Esophagus squamous epithelium (tissue), 5 donors: Measurements from ENCODE around the gene SEMA6B. TPM values are rescaled to one million over a fixed set of nuclear protein-coding genes. Genes with fewer than 3 reads are reported as not detected.

ENCODE experiments used
- DNase-seq: peaks from one replicate; lab custom pipeline; 2025; lab: John Stamatoyannopoulos, UW
- H3K27ac ChIP-seq, 4 donors: fragments of 200-600 bp; sonication (generic); one replicate each; pipeline ENCODE4 v1.5.1; 2016 to 2019; ENCODE audit warnings: mild to moderate bottlenecking in 1 of 4
- H3K27me3 ChIP-seq, 4 donors: fragments of 200-600 bp; sonication (generic); 1 replicate in 3 of 4; 2 replicates in 1 of 4; pipeline versions ENCODE4 v1.5.1 to v1.6.0; 2017 to 2021; ENCODE audit warnings: antibody characterized with exemption in 1 of 4
- H3K36me3 ChIP-seq, 3 donors: fragments of 200-600 bp; sonication (generic); one replicate each; pipeline ENCODE4 v1.5.1; 2016 to 2019
- H3K4me1 ChIP-seq, 3 donors: fragments of 200-600 bp; sonication (generic); one replicate each; pipeline ENCODE4 v1.5.1; 2017 to 2019
- H3K4me3 ChIP-seq, 4 donors: fragments of 200-600 bp; sonication (generic); 1 replicate in 3 of 4; 2 replicates in 1 of 4; pipeline ENCODE4 v1.5.1; 2016 to 2019; ENCODE audit warnings: mild to moderate bottlenecking in 2 of 4, moderate library complexity in 1 of 4
- H3K9me3 ChIP-seq, 3 donors: fragments of 200-600 bp; sonication (generic); one replicate each; pipeline ENCODE4 v1.5.1; 2016 to 2019
- POLR2A ChIP-seq, 4 donors: fragments of 450-650 bp; IDR thresholded peaks; one replicate each; pipeline ENCODE4 v1.6.1; 2017; ENCODE audit warnings: antibody characterized with exemption in 4 of 4, mild to moderate bottlenecking in 4 of 4, moderate library complexity in 3 of 4
- WGBS, 2 donors: methylation state at CpG; one replicate each; pipeline ENCODE4 v1.1.5; 2018; 5-methylcytosine and 5-hydroxymethylcytosine counted together
- intact Hi-C: fragments of 100-400 bp; cut with DNase I; formaldehyde crosslinking; loops from one replicate; pipeline ENCODE4 v1.15.0; 2022
- total RNA-seq, 4 donors: library from RNA; depleted of rRNA; stranded (reverse); fragments of >200 nt; gene quantifications; one replicate each; pipeline ENCODE4 v1.1.0, GENCODE V29; 2016
- TF ChIP-seq, protein P1 (sequence below), 6 experiments: fragments of 450-650 bp in 4 of 6; fragments of 200-600 bp in 2 of 6; sonication (generic) in 2 of 6; IDR thresholded peaks; one replicate each; pipeline ENCODE4 v1.5.1; 2016 to 2019; ENCODE audit warnings: antibody characterized with exemption in 6 of 6, mild to moderate bottlenecking in 4 of 6, moderate library complexity in 4 of 6
- donor health status: DM: yes; HTN: yes; CAD: no.

Gene SEMA6B
- total RNA-seq, 4 donors from 2014 or later = 0.61 to 4.3 (median 1.8) TPM

DNA sequence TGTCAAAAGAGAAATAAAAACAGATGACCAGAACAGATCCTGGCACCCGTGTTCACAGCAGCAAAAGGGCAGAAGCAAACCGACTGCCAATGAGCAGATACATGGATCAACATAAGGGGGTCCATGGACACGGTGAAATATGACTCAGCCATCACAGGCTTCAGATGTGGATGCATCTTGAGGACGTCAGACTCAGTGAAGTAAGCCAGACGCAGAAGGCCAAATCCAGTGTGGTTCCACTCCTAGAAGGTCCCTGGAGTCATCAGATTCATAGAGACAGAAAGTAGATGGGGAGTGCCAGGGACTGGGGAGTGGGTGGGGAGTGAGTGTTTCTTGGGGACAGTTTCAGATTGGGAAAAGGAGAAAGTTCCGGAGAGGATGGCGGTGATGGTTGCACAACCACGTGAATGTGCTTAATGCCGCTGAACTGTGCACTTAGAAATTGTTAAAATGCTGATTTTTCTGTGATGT is 28.8 kb upstream of the SEMA6B start:
- DNase-seq = no peak
- no peaks in the 10 kb centered on the region for H3K36me3 ChIP-seq
- H3K4me3 ChIP-seq = no peak overlapping the region
- no peak overlapping the region for H3K27ac ChIP-seq
- WGBS, 2 donors = 38 to 61% methylated on average over 9 of the region's 9 CpGs
- intact Hi-C loops = no loop called here
- H3K27me3 ChIP-seq = peaks cover 0 to 75% (median 14%) of the 10 kb centered on the region in 4 donors
- peaks cover 9 to 24% (median 13%) of the 10 kb centered on the region in 3 donors for H3K4me1 ChIP-seq
- H3K9me3 ChIP-seq = no peaks in the 10 kb centered on the region
- TF ChIP-seq POLR2A (IDR thresholded peaks at IDR 0.05) = no peak
- TF ChIP-seq, protein P1, sequence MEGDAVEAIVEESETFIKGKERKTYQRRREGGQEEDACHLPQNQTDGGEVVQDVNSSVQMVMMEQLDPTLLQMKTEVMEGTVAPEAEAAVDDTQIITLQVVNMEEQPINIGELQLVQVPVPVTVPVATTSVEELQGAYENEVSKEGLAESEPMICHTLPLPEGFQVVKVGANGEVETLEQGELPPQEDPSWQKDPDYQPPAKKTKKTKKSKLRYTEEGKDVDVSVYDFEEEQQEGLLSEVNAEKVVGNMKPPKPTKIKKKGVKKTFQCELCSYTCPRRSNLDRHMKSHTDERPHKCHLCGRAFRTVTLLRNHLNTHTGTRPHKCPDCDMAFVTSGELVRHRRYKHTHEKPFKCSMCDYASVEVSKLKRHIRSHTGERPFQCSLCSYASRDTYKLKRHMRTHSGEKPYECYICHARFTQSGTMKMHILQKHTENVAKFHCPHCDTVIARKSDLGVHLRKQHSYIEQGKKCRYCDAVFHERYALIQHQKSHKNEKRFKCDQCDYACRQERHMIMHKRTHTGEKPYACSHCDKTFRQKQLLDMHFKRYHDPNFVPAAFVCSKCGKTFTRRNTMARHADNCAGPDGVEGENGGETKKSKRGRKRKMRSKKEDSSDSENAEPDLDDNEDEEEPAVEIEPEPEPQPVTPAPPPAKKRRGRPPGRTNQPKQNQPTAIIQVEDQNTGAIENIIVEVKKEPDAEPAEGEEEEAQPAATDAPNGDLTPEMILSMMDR (IDR thresholded peaks at IDR 0.05) = no peak

DNA sequence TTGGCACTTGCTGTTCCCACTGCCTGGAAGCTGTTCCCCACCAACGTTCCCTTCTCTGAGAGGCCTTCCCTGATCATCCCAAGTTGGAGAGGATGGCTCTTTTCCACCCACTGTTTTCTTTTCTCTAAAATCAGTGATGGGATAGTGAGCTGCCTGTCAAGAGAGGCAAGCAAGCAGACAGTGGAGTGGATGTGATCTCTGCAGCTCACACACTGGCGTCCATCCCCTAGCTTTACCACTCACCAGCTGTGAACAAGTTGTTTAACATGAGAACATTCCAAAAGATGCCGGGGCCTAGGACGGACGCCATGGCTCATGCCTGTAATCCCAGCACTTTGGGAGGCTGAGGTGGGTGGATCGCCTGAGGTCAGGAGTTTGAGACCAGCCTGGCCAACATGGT is 28.0 kb upstream of the SEMA6B start:
- no peak overlapping the region for H3K4me3 ChIP-seq
- no peak overlapping the region for H3K27ac ChIP-seq
- 13 to 87% methylated on average over 1 to 6 of the region's 6 CpGs for WGBS, 2 donors
- H3K9me3 ChIP-seq = no peaks in the 10 kb centered on the region
- intact Hi-C loops = no loop called here
- H3K27me3 ChIP-seq = peaks cover 0 to 75% (median 14%) of the 10 kb centered on the region in 4 donors
- no peak for DNase-seq
- H3K36me3 ChIP-seq = no peaks in the 10 kb centered on the region
- TF ChIP-seq POLR2A (IDR thresholded peaks at IDR 0.05) = no peak
- TF ChIP-seq, protein P1 (IDR thresholded peaks at IDR 0.05) = no peak
- H3K4me1 ChIP-seq = peaks cover 9 to 16% (median 13%) of the 10 kb centered on the region in 3 donors

DNA sequence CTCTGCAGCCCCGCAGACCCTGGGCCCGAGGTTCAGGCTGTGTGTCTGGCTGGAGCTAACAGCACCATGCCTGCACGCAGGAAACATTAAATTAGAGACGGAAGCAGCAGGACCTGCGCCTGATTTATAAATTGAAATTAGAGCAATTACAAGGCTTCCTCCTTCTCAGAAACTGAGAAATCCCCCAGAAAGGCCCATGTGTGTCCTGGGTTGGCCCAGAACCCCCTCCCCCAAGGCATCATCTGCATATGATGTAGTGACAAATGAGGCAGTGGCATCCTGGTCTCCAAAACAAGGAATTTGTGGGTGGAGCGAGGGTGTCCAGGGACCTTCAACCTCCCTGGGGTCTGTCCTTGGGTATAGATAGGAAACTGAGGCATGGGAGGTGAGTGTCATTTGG is 27.2 kb upstream of the SEMA6B start:
- no peak overlapping the region for H3K4me3 ChIP-seq
- H3K27me3 ChIP-seq = peaks cover 0 to 77% (median 16%) of the 10 kb centered on the region in 4 donors
- H3K4me1 ChIP-seq = peaks cover 9 to 19% (median 13%) of the 10 kb centered on the region in 3 donors
- 77 to 94% methylated on average over 3 to 6 of the region's 6 CpGs for WGBS, 2 donors
- TF ChIP-seq POLR2A (IDR thresholded peaks at IDR 0.05) = no peak
- TF ChIP-seq, protein P1 (IDR thresholded peaks at IDR 0.05) = no peak
- no peaks in the 10 kb centered on the region for H3K9me3 ChIP-seq
- no peak for DNase-seq
- intact Hi-C loops = no loop called here
- no peak overlapping the region for H3K27ac ChIP-seq
- no peaks in the 10 kb centered on the region for H3K36me3 ChIP-seq

DNA sequence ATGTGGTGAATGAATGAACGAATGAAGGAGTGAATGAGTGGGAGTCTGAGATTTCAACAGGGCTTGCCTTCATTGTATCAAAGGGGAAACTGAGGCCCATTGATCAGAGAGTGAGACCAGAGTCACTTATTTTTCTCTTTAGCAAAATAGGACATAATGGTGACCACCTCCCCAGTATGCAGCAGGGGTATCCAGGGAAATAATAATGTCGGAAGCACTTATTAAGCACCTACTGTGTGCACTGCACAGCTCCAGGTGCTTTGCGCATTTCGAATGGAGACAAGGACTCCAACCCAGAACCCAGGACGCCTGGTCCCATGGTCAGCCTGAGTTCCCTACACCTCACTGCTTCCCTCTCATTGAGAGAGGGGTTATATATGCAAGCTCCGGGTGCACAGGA is 26.8 kb upstream of the SEMA6B start:
- Histone ChIP-seq H3K4me1 (peaks cover 9 to 22% (median 13%) of the 10 kb centered on the region in 3 donors), H3K27me3 (peaks cover 0 to 77% (median 17%) of the 10 kb centered on the region in 4 donors), H3K4me3 (no peak overlapping the region), H3K36me3 (no peaks in the 10 kb centered on the region), H3K9me3 (no peaks in the 10 kb centered on the region), H3K27ac (no peak overlapping the region)
- TF ChIP-seq POLR2A (IDR thresholded peaks at IDR 0.05) = no peak
- WGBS, 2 donors = 76% methylated on average over 4 to 5 of the region's 6 CpGs
- intact Hi-C loops = no loop called here
- no peak for DNase-seq

DNA sequence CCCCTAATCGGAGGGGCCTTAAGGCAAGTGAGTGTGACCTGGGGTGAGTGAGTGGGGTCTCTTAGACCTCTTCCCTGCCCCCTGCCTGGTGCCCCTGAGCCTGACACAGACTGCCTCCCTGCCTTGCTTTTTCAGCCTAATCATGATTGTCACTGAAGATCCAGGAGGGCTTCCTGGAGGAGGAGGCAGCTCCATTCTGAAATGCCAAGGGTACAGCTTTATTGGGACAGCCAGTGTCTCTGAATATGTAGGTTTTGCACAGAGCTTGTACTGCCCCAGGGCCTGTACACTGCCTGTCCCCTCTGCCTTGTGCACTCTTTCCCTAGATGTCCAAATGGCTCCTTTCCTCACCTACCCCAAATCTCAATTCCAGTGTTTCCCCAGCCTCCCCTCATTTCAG is 26.1 kb upstream of the SEMA6B start:
- Histone ChIP-seq H3K4me3 (no peak overlapping the region), H3K36me3 (no peaks in the 10 kb centered on the region), H3K27ac (no peak overlapping the region), H3K27me3 (peaks cover under 1 to 77% (median 20%) of the 10 kb centered on the region in 4 donors), H3K9me3 (no peaks in the 10 kb centered on the region), H3K4me1 (peaks cover 9 to 29% (median 17%) of the 10 kb centered on the region in 3 donors)
- 71 to 100% methylated on average over 1 of the region's 1 CpG for WGBS, 2 donors
- no peak for DNase-seq
- TF ChIP-seq, protein P1 (IDR thresholded peaks at IDR 0.05) = no peak
- no peak for TF ChIP-seq POLR2A (IDR thresholded peaks at IDR 0.05)
- intact Hi-C loops = no loop called here
